ENCODE data around the gene CENPU.
"Not testable (repeated sequence)": the region's sequence is repeated elsewhere in the genome, so short reads cannot be mapped to it uniquely, and the experiment has no call there.

The CENPU gene

DNA sequence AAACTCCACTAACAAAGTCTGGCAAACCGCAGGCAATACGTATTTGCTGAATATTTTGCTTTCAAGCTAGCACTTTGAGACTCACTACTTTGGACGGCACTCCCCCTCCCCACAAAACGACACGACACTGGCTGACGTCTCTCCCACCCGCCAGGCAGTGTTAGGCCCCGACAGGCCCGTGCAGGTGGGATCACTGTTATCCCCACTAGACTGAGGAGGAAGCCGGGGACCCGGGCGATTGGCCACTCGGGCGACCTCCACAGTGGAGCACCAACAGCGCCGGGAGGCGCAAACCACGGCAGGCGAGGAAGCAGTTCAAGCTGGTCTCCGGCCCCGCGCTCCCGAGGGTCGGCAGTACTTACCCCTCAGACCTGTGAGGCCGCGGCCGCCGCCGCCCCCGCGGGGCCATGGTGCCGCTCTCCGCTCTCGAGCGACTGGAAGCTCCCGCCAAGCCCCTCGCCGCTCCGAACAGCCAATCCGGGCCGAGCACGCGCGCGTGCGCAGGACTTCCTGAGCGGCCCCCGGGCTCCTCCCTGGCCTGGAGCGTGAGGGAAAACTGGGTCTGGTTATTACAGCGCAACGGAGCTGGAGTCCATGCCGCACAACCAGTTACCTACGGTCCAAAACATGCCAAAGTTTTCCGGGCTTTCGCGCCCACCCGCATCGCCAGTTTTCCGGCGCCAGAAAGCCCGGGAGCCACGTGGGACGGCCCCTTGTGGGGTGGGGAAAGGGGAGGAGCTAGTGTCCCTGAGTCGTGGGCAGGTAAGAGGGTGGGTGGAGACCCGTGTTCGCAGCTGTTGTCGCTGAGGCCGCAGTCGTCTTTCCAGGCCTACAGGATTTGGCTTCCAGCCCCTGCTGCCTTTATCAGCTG is at the start of gene CENPU:
CENPU (minus strand) TSS at position 443 of the 871 bp plus-strand sequence; CDS start at position 409, 34 bp downstream.
- peak; percentile 94 for DNase-seq (ENCODE audit: low spot score)

DNA sequence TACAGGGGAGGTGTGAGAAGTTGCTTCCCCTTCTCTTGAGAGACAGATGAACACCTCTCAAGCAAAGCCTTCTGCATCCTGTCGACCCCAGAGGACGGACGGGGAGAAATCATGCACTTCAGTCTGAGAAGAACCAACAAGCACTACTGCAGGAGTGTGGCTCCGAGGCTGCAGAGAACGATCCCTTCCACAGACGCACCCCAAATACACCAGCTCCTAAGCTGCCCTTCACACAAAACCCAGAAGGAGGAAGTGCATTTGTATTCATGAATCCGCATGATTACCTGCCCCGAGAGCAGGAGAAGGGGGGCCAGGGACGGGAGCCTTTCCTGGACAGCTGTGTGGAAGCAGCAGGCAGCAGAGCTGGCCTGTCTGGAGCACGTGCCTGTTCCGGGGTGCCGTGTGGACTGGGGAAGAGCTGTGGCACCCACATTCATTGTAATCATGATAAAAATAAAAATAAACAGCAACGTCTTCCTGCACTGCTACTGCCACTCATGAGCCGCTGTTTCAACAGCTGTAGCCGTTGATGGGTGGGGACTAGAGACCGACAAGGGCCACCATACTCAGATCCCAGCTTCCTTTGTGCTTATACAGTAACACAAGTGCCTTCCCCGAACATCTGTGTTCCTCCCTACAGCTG is 49.0 kb upstream of the CENPU start:
- no peak for DNase-seq (ENCODE audit: low spot score)

DNA sequence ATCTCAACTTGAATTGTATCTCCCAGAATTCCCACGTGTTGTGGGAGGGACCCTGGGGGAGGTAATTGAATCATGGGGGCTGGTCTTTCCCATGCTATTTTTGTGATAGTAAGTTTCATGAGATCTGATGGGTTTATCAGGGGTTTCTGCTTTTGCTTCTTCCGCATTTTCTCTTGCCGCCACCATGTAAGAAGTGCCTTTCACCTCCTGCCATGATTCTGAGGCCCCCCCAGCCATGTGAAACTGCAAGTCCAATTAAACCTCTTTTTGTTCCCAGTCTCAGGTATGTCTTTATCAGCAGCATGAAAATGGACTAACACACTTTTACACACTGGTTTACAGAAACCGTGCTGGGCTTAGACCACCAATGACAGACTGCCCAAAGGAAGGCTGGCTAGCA is 45.3 kb upstream of the CENPU start:
- not testable (repeated sequence) for DNase-seq (ENCODE audit: low spot score)

DNA sequence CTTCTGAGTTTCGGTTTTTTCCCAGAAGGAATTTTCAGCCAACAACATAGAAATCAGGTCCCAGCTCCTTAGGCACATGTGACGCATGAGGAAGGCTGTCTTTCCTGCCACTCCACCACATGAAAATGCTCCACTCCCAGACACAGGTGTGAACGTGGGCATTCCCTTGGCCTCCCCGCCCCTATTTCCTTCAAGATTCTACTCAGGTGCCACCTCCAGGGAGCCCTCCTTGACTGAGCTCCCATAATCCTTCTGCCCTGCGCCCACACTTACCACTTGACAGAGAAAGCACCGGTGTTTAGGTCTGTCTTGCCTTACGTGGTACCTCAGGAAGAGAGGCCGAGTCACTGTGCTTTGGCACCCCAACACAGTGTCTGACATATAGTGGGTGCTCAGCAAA is 44.4 kb upstream of the CENPU start:
- no peak for DNase-seq (ENCODE audit: low spot score)

- no peak for DNase-seq (ENCODE audit: low spot score)
Observed at GRCh38 chr4:184776821-184777220, 42.9 kb upstream of the CENPU start.

GRCh38 chr4:184775854-184776555 is 42.1 kb upstream of the CENPU start:
- DNase-seq (ENCODE audit: low spot score), result no peak

- no peak for DNase-seq (ENCODE audit: low spot score)
Observed at GRCh38 chr4:184774152-184774551, 40.3 kb upstream of the CENPU start.

- DNase-seq (ENCODE audit: low spot score), result no peak
Observed at GRCh38 chr4:184771416-184771815, 37.5 kb upstream of the CENPU start.

- DNase-seq (ENCODE audit: low spot score), result peak; percentile 46
Observed at GRCh38 chr4:184769141-184769765, 35.4 kb upstream of the CENPU start.

DNA sequence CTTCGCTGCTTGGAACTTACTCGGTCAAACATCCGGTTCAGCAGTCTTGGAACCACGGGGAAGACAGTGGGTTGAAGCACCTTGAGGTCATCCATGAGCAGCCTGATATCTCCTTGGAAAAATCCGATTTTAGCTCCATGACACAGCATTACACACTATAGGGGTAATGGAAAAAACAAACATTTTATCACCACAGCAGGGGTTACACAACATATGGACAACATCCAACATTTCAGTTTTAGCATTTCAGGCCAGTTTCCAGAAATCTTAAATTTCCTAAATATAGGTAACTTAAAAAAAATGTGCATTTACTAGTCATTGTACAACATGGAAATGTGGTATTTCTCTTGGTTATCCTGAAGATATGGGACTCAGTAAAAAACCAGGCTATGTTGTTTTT is 34.4 kb upstream of the CENPU start:
- DNase-seq (ENCODE audit: low spot score), result no peak

DNA sequence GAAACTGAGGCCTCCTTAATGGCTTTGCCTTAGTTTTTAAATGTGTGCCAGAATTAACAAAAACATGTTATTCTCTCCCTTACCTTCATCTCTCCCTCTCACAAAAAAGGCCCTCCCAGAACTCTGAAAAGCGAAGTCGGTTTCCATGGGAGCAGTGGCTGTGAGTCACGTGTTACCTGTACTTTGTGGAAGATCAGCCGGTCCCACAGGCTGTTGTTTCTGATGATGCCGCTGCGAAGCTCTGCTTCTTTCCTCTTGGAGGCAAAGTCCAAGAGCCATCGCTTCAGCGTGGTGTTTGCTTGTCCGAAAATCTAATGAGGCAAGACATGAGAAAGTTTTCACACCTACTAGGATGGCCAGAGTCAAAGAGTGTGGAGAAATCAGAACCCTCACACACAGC is 32.5 kb upstream of the CENPU start:
- DNase-seq (ENCODE audit: low spot score), result no peak

DNA sequence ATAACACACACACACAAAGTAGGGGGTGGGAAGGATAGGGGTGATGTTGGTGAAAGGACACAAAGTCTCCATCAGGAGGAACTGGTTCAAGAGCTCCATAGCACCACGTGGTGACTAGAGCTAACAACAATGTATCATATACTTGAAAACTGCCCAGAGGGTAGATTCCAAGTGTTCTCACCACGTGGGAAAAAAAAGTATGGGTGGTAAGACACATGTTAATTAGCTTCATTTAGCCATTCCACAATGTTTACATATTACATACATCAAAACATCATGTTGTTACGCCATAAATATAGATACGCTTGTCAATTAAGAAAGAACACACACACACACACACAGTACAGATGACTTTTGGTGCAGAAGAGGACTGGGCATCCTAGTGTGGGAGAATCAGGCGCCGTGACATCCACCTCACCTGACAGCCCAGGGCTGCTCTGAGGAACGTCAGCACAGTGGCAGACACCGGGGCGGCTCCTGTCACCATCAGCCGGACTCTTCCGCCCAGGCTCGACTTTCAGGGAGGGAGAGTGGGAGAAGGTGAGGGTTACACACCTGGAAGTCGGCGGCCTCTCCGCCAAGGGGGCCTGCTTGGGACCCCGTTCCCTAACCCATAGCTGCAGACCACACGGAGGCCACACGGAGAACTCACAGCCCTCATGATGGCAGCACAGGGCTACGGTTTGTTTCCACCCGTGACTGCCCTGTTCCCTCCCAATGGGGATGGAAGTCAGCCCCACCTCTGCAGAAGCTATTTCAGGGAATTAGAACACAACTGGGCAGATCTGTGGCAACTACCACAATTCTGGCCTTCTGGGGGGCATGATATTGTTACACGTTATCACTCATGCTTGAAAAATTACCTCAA is 31.8 kb upstream of the CENPU start:
- no peak for DNase-seq (ENCODE audit: low spot score)

- DNase-seq (ENCODE audit: low spot score), result no peak
Observed at GRCh38 chr4:184764601-184765000, 30.7 kb upstream of the CENPU start.

- DNase-seq (ENCODE audit: low spot score), result no peak
Observed at GRCh38 chr4:184763150-184763780, 29.4 kb upstream of the CENPU start.

GRCh38 chr4:184762100-184762499 is 28.2 kb upstream of the CENPU start:
- DNase-seq (ENCODE audit: low spot score), result no peak

DNA sequence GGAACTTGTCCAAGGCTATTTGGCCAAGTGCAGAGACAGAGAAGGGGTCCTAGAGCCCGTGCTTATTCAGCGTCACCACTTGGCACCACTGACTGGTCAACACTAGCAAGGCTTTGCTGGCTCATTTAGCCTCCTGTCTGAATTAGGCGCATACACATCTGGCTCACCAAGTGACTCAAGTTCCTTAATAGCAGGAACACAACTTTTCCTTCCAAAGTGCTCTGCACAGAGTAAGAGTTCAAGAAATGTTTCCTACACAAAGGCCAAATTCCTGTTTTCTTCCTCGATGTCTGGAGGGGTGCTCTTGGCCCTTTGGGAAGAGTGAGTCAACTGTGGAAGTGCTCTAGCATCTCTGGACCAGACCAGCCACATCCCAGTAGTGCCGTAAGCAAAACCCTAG is 26.8 kb upstream of the CENPU start:
- no peak for DNase-seq (ENCODE audit: low spot score)

GRCh38 chr4:184757810-184758209 is 23.9 kb upstream of the CENPU start:
- DNase-seq (ENCODE audit: low spot score), result no peak

DNA sequence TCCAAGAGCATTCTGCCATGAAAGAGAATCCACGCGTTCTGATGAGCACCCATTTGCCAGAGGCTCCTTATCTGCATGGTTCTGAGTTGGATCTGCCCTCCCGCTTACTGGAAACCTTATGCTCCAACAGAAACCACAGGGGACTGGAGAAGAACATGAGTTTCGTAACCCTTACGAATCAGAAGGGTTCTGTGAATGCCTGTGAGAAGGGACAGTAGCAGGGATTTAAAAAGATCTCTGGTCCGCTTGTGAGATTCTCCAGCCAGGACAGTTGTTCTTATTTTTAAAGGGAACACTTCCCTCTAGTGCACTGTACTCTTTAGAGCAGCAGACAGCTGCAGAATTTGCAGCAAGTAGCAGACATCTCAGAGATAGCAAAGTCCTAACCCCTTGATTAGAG is 22.5 kb upstream of the CENPU start:
- DNase-seq (ENCODE audit: low spot score), result no peak

DNA sequence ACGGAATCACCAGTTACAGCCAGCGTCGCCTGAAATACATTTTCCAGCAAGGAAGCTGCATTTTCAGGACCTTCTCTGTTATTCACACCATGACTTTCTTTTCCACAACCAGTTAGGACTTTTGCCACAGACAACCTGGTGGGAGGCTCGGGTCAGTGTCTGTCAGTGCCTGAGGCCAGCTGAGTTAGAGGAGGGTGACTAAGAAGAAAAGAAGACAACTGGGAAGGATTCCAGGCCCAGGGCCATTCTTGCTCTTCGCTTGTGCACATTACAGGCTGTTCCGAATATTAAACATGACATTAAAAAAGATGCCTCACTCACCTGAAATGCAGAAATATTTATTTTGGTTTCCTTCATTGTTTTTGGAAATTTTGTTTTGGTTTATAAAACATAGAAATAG is 21.4 kb upstream of the CENPU start:
- no peak for DNase-seq (ENCODE audit: low spot score)

DNA sequence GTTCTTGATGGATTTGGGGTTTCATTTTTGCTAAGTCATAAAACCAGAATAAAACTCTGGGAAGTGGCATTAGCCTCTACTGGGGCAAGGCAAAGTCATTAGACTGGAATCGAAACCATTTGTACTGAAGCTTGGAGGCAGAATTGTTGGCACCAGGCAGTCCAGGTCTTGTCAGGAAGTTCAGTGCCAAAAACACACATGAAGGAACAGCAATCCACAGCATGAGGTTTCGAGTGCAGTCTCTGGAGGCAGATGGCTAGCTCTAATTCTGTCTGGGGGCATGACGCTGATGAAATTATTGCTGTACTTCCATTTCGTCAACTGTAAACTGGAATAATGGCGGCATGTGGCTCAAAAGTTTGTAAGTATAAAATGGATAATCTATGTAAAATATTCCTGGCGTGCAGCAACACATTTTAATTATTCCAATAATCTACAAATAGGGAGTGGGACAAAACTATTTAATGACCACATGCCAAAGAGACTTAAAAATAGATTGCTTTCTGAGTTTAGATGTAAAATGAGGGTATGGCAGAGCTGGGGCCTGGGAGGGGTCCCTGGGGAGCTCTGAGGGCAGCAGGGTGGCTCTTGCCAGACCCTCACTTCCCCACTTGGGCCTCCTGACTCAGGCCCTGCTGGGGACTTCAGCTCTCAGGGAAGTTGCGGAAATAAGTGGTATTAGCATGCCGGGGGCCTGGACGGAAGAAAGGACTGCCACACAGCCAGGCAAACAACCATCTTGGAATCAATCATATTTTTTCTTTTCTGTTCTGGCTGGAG is 18.8 kb upstream of the CENPU start:
- DNase-seq (ENCODE audit: low spot score), result no peak

All from pons (tissue), 1 donor.